Adrenal gland (tissue), 12 donors: ENCODE measurements around the gene DCHS1. TPM values are rescaled to one million over a fixed set of nuclear protein-coding genes. Genes with fewer than 3 reads are reported as not detected.

Experiments
- DNase-seq, 7 donors: peaks; one replicate each; pipeline ENCODE4 v3.0.0-alpha.2; 2019 to 2020
- H3K27ac ChIP-seq, 5 donors: fragments of 200-600 bp; sonication (generic) in 4 of 5; 1 replicate in 3 of 5; 2 replicates in 2 of 5; pipeline versions ENCODE4 v1.5.1 to v1.8.0; 2016 to 2020; ENCODE audit warnings: mild to moderate bottlenecking in 1 of 5
- H3K27me3 ChIP-seq: fragments of 200-600 bp; 2 replicates; pipeline ENCODE4 v1.8.0; 2021
- H3K36me3 ChIP-seq, 2 donors: fragments of 200-600 bp; replicated peaks in 1 of 2; 1 replicate in 1 of 2; 2 replicates in 1 of 2; pipeline versions ENCODE4 v1.5.1 to v1.8.0; 2018 to 2022
- H3K4me1 ChIP-seq, 2 donors: fragments of 200-600 bp; replicated peaks in 1 of 2; 1 replicate in 1 of 2; 2 replicates in 1 of 2; pipeline versions ENCODE4 v1.5.1 to v1.8.0; 2018 to 2021
- H3K4me3 ChIP-seq, 4 donors: fragments of 200-600 bp; sonication (generic) in 3 of 4; one replicate each; pipeline ENCODE4 v1.5.1; 2016 to 2018
- H3K9me3 ChIP-seq, 3 donors: fragments of 200-600 bp; sonication (generic) in 1 of 3; replicated peaks in 1 of 3; 1 replicate in 2 of 3; 2 replicates in 1 of 3; pipeline versions ENCODE4 v1.5.1 to v1.8.0; 2016 to 2021
- CTCF ChIP-seq, 6 experiments: fragments of 450-650 bp in 4 of 6; fragments of 200-600 bp in 2 of 6; sonication (generic) in 1 of 6; IDR thresholded peaks; 1 replicate in 5 of 6; 2 replicates in 1 of 6; pipeline versions ENCODE4 v1.5.1 to v1.8.0; 2016 to 2021; ENCODE audit warnings: antibody characterized with exemption in 6 of 6, mild to moderate bottlenecking in 2 of 6, moderate library complexity in 1 of 6
- POLR2A ChIP-seq, 2 donors: fragments of 450-650 bp; IDR thresholded peaks; one replicate each; pipeline ENCODE4 v1.6.1; 2017; ENCODE audit warnings: antibody characterized with exemption in 2 of 2, mild to moderate bottlenecking in 2 of 2, moderate library complexity in 1 of 2
- WGBS, 4 donors: extraction: QIAGEN DNeasy Blood & Tissue Kit in 2 of 4; methylation state at CpG; one replicate each; pipeline versions ENCODE4 v1.1.5 to v1.1.7; 2013 to 2017; 5-methylcytosine and 5-hydroxymethylcytosine counted together
- intact Hi-C, 2 donors: fragments of 100-400 bp; cut with DNase I; formaldehyde crosslinking; loops; one replicate each; pipeline versions ENCODE4 v1.14.1 to v1.15.0; 2022 to 2023
- polyA plus RNA-seq, 3 donors: library from polyadenylated mRNA; stranded (reverse); fragments of 200-250 nt in 2 of 3; fragments of 350-450 nt in 1 of 3; fragmentation: Illumina TruSeq in 1 of 3; extraction: RNeasy Lipid Tissue Mini Kit (QIAGEN cat#74804) in 1 of 3; gene quantifications; one replicate each; pipeline ENCODE4 v1.2.3, GENCODE V29; 2013 to 2014
- total RNA-seq, 9 donors: library from RNA; depleted of rRNA in 4 of 9; stranded (reverse); fragments of >200 nt in 4 of 9; fragments of 120-200 nt in 1 of 9; fragmentation: NEBNext Ultra II Directional in 1 of 9; extraction: Animal tissue kit (Norgen Biotek cat#: 25700) in 1 of 9; gene quantifications; one replicate each; pipeline versions ENCODE4 v1.1.0 to v1.2.4, GENCODE V29; 2013 to 2023
- donor health status: healthy with polysubstance abuse.
- donor health status: Bipolar disorder and iron deficiency.
- donor health status: DM: yes; HTN: yes; CAD: no.
- donor health status: DM: no; HTN: no; CAD: no.
- donor health status: DM: no; HTN: no; CAD: no.
- donor health status: DM: yes; HTN: yes; CAD: no.

DCHS1 gene
- total and polyA plus RNA-seq, 12 donors, result 1.3 to 15.3 (median 11.3) TPM

- intact Hi-C loops, result no loop called here
- peak in 1 of 7 donors; percentile 25 for DNase-seq
- Histone ChIP-seq H3K27ac (peak overlapping the region in 2 of 5 donors; percentile 22 to 54), H3K4me1 (peaks cover 0 to 18% of the 10 kb centered on the region in 2 donors), H3K27me3 (peaks cover 3% of the 10 kb centered on the region), H3K9me3 (no peaks in the 10 kb centered on the region), H3K36me3 (no peaks in the 10 kb centered on the region), H3K4me3 (no peak overlapping the region)
- TF ChIP-seq POLR2A (IDR thresholded peaks at IDR 0.05) (no peak), CTCF (IDR thresholded peaks at IDR 0.05) (no peak)
- WGBS, 4 donors, result 37 to 53% (median 46%) methylated on average over 3 of the region's 3 CpGs
These were observed 9.1 kb downstream of the DCHS1 start for GRCh38 chr11:6646576-6646917.

GRCh38 chr11:6646071-6646470 lies 9.5 kb downstream of the DCHS1 start:
- Histone ChIP-seq H3K27ac (peak overlapping the region in 2 of 5 donors; percentile 22 to 54), H3K9me3 (no peaks in the 10 kb centered on the region), H3K4me3 (no peak overlapping the region), H3K27me3 (peaks cover 3% of the 10 kb centered on the region), H3K36me3 (no peaks in the 10 kb centered on the region), H3K4me1 (peaks cover 0 to 18% of the 10 kb centered on the region in 2 donors)
- peak in 5 of 7 donors; percentile 34 to 65 (median 40) for DNase-seq
- intact Hi-C loops, result no loop called here
- TF ChIP-seq CTCF (IDR thresholded peaks at IDR 0.05), result no peak
- no peak for TF ChIP-seq POLR2A (IDR thresholded peaks at IDR 0.05)
- WGBS, 4 donors, result 36 to 62% (median 47%) methylated on average over 5 to 12 of the region's 12 CpGs

- Histone ChIP-seq H3K9me3 (no peaks in the 10 kb centered on the region), H3K4me1 (peaks cover 0 to 32% of the 10 kb centered on the region in 2 donors), H3K4me3 (no peak overlapping the region), H3K27me3 (no peaks in the 10 kb centered on the region), H3K36me3 (no peaks in the 10 kb centered on the region), H3K27ac (no peak overlapping the region)
- TF ChIP-seq POLR2A (IDR thresholded peaks at IDR 0.05) (no peak), CTCF (IDR thresholded peaks at IDR 0.05) (no peak)
- WGBS, 4 donors, result 82 to 87% (median 86%) methylated on average over 7 of the region's 7 CpGs
- no peak for DNase-seq
- intact Hi-C loops, result no loop called here
These were observed 12.7 kb downstream of the DCHS1 start for GRCh38 chr11:6642957-6643356.

GRCh38 chr11:6640985-6641701 lies 14.5 kb downstream of the DCHS1 start:
- 93 to 95% (median 94%) methylated on average over 8 to 26 of the region's 26 CpGs for WGBS, 4 donors
- no peak overlapping the region for H3K27ac ChIP-seq
- no peak for TF ChIP-seq POLR2A (IDR thresholded peaks at IDR 0.05)
- TF ChIP-seq CTCF (IDR thresholded peaks at IDR 0.05), result no peak
- H3K4me3 ChIP-seq, result no peak overlapping the region
- intact Hi-C loops, result no loop called here
- H3K9me3 ChIP-seq, result no peaks in the 10 kb centered on the region
- DNase-seq, result no peak
- H3K36me3 ChIP-seq, result no peaks in the 10 kb centered on the region
- peaks cover 3 to 27% of the 10 kb centered on the region in 2 donors for H3K4me1 ChIP-seq
- H3K27me3 ChIP-seq, result no peaks in the 10 kb centered on the region
